HEK293 (cell line): ENCODE data around the gene LEPR.

Source experiments
- AEBP2 ChIP-seq: fragments of 450-650 bp; formaldehyde crosslinking; IDR thresholded peaks from 2 replicates; pipeline ENCODE4 v1.5.1; 2016; ENCODE audit warnings: missing biosample characterization, missing genetic modification characterization, borderline replicate concordance
- BCL11B ChIP-seq: fragments of 450-650 bp; formaldehyde crosslinking; IDR thresholded peaks from 2 replicates; pipeline ENCODE4 v1.5.1; 2016; ENCODE audit warnings: low read depth, missing biosample characterization, missing genetic modification characterization
- CTCF ChIP-seq: fragments of 450-650 bp; formaldehyde crosslinking; IDR thresholded peaks from 2 replicates; pipeline ENCODE4 v1.5.1; 2016; ENCODE audit warnings: missing biosample characterization, missing genetic modification characterization
- GLIS1 ChIP-seq: fragments of 450-650 bp; formaldehyde crosslinking; IDR thresholded peaks from 2 replicates; pipeline ENCODE4 v1.5.1; 2016; ENCODE audit warnings: missing biosample characterization, missing genetic modification characterization
- GLIS2 ChIP-seq: fragments of 450-650 bp; formaldehyde crosslinking; IDR thresholded peaks from 2 replicates; pipeline ENCODE4 v1.5.1; 2016; ENCODE audit warnings: missing biosample characterization, missing genetic modification characterization
- HIC1 ChIP-seq: fragments of 450-650 bp; formaldehyde crosslinking; IDR thresholded peaks from 2 replicates; pipeline ENCODE4 v1.5.1; 2016; ENCODE audit warnings: missing biosample characterization, missing genetic modification characterization
- KLF9 ChIP-seq: fragments of 450-650 bp; formaldehyde crosslinking; IDR thresholded peaks from 2 replicates; pipeline ENCODE4 v1.5.1; 2016; ENCODE audit warnings: missing biosample characterization, missing genetic modification characterization, low read depth
- PATZ1 ChIP-seq: fragments of 450-650 bp; formaldehyde crosslinking; IDR thresholded peaks from 2 replicates; pipeline ENCODE4 v1.5.1; 2016; ENCODE audit warnings: missing biosample characterization, missing genetic modification characterization
- SP3 ChIP-seq: fragments of 450-650 bp; formaldehyde crosslinking; IDR thresholded peaks from 2 replicates; pipeline ENCODE4 v1.5.1; 2016; ENCODE audit warnings: missing biosample characterization, missing genetic modification characterization
- SP7 ChIP-seq: fragments of 450-650 bp; formaldehyde crosslinking; IDR thresholded peaks from 2 replicates; pipeline ENCODE4 v1.5.1; 2016; ENCODE audit warnings: missing biosample characterization, missing genetic modification characterization
- ZNF132 ChIP-seq: fragments of 450-650 bp; formaldehyde crosslinking; IDR thresholded peaks from 2 replicates; pipeline ENCODE4 v1.5.1; 2017; ENCODE audit warnings: missing biosample characterization, missing genetic modification characterization, borderline replicate concordance
- ZNF18 ChIP-seq: fragments of 450-650 bp; formaldehyde crosslinking; IDR thresholded peaks from 2 replicates; pipeline ENCODE4 v1.5.1; 2016; ENCODE audit warnings: missing biosample characterization, missing genetic modification characterization
- ZNF239 ChIP-seq: fragments of 450-650 bp; formaldehyde crosslinking; IDR thresholded peaks from 2 replicates; pipeline ENCODE4 v1.5.1; 2016; ENCODE audit warnings: missing biosample characterization, missing genetic modification characterization
- ZNF26 ChIP-seq: fragments of 450-650 bp; formaldehyde crosslinking; IDR thresholded peaks from 2 replicates; pipeline ENCODE4 v1.5.1; 2016; ENCODE audit warnings: missing biosample characterization, missing genetic modification characterization
- ZNF341 ChIP-seq: fragments of 450-650 bp; formaldehyde crosslinking; IDR thresholded peaks from 2 replicates; pipeline ENCODE4; 2016; ENCODE audit warnings: low read depth, missing biosample characterization, missing genetic modification characterization
- ZNF354C ChIP-seq: fragments of 450-650 bp; formaldehyde crosslinking; IDR thresholded peaks from 2 replicates; pipeline ENCODE4 v1.5.1; 2016; ENCODE audit warnings: missing biosample characterization, missing genetic modification characterization, low read depth, borderline replicate concordance
- ZNF48 ChIP-seq: fragments of 450-650 bp; formaldehyde crosslinking; IDR thresholded peaks from 2 replicates; pipeline ENCODE4 v1.5.1; 2016; ENCODE audit warnings: missing biosample characterization, missing genetic modification characterization
- ZNF521 ChIP-seq: fragments of 450-650 bp; formaldehyde crosslinking; IDR thresholded peaks from 2 replicates; pipeline ENCODE4 v1.5.1; 2017; ENCODE audit warnings: missing biosample characterization, mild to moderate bottlenecking, missing genetic modification characterization
- ZNF600 ChIP-seq: fragments of 450-650 bp; formaldehyde crosslinking; IDR thresholded peaks from 2 replicates; pipeline ENCODE4 v1.5.1; 2016; ENCODE audit warnings: missing biosample characterization, missing genetic modification characterization
- ZNF658 ChIP-seq: fragments of 450-650 bp; formaldehyde crosslinking; IDR thresholded peaks from 2 replicates; pipeline ENCODE4; 2016; ENCODE audit warnings: missing biosample characterization, missing genetic modification characterization
- ZNF747 ChIP-seq: fragments of 450-650 bp; formaldehyde crosslinking; IDR thresholded peaks from 2 replicates; pipeline ENCODE4 v1.5.1; 2016; ENCODE audit warnings: missing biosample characterization, missing genetic modification characterization
- ZSCAN18 ChIP-seq: fragments of 450-650 bp; formaldehyde crosslinking; IDR thresholded peaks from 2 replicates; pipeline ENCODE4 v1.5.1; 2016; ENCODE audit warnings: missing biosample characterization, missing genetic modification characterization
- ZSCAN23 ChIP-seq: fragments of 450-650 bp; formaldehyde crosslinking; IDR thresholded peaks from 2 replicates; pipeline ENCODE4 v1.5.1; 2016; ENCODE audit warnings: missing biosample characterization, missing genetic modification characterization
- ZSCAN5A ChIP-seq: fragments of 450-650 bp; formaldehyde crosslinking; IDR thresholded peaks from 2 replicates; pipeline ENCODE4 v1.5.1; 2016; ENCODE audit warnings: missing biosample characterization, missing genetic modification characterization
- ZXDB ChIP-seq: fragments of 450-650 bp; formaldehyde crosslinking; IDR thresholded peaks from 2 replicates; pipeline ENCODE4 v1.5.1; 2016; ENCODE audit warnings: missing biosample characterization, missing genetic modification characterization

LEPR gene

GRCh38 chr1:65419681-65420589 lies 533 bp upstream of the LEPR start (continued):
- TF ChIP-seq HIC1 (tag by site-specific recombination) (no peak), ZNF239 (tag by site-specific recombination) (no peak), ZNF521 (tag by site-specific recombination) (no peak), ZSCAN5A (tag by site-specific recombination) (no peak), ZNF18 (no peak), ZSCAN23 (no peak), PATZ1 (tag by site-specific recombination) (peak; percentile 91), ZNF132 (tag by site-specific recombination) (no peak), ZNF600 (peak; percentile 95), SP3 (peak; percentile 93), ZNF341 (no peak), GLIS2 (tag by site-specific recombination) (peak; percentile 83), SP7 (tag by site-specific recombination) (peak; percentile 51), KLF9 (tag by site-specific recombination) (peak; percentile 71), AEBP2 (tag by site-specific recombination) (no peak), ZNF747 (tag by site-specific recombination) (no peak), ZNF48 (tag by site-specific recombination) (no peak), ZSCAN18 (tag by site-specific recombination) (no peak), ZNF354C (tag by site-specific recombination) (no peak), CTCF (tag by site-specific recombination) (no peak), BCL11B (tag by site-specific recombination) (no peak), ZXDB (tag by site-specific recombination) (peak; percentile 35; the same call in 1 of the 2 replicates), ZNF658 (no peak), GLIS1 (tag by site-specific recombination) (peak; percentile 71), ZNF26 (no peak)
